Measurements from ENCODE around the gene SCN4A.

- TF ChIP-seq CTCF (conservative IDR thresholded peaks at IDR 0.05; ENCODE audit: low read depth, low read length): no peak
- no peak for TF ChIP-seq EZH2phosphoT487 (IDR thresholded peaks at IDR 0.05; ENCODE audit: borderline replicate concordance, low read length)
These were observed 44.5 kb downstream of the SCN4A start for GRCh38 chr17:63928172-63928666.

All from PC-3 (cell line).